Sigmoid colon (tissue), 4 donors: ENCODE data around the gene RGPD6.
"Not testable (repeated sequence)": the region's sequence is repeated elsewhere in the genome, so short reads cannot be mapped to it uniquely, and the experiment has no call there.

Experiments used
- CTCF ChIP-seq, 4 experiments: fragments of 450-650 bp in 3 of 4; fragments of 200-600 bp in 1 of 4; IDR thresholded peaks; one replicate each; pipeline ENCODE4 v1.5.1; 2016 to 2019; ENCODE audit warnings: antibody characterized with exemption in 4 of 4, mild to moderate bottlenecking in 3 of 4, moderate library complexity in 2 of 4
- POLR2A ChIP-seq, 2 donors: fragments of 450-650 bp; IDR thresholded peaks; one replicate each; pipeline ENCODE4 v1.6.1; 2016; ENCODE audit warnings: antibody characterized with exemption in 2 of 2, mild to moderate bottlenecking in 2 of 2, moderate library complexity in 2 of 2
- POLR2AphosphoS5 ChIP-seq, 4 donors: sonication (generic); formaldehyde crosslinking; IDR thresholded peaks; one replicate each; pipeline ENCODE4 v1.6.1; 2017; ENCODE audit warnings: antibody characterized with exemption in 4 of 4

- TF ChIP-seq POLR2A, CTCF, POLR2AphosphoS5 (IDR thresholded peaks at IDR 0.05): not testable (repeated sequence)
Measured at GRCh38 chr2:110605057-110605456, 28.0 kb upstream of the RGPD6 start.
